Osteoblast (primary cell): Measurements from ENCODE around the gene SDF2L1. TPM values are rescaled to one million over a fixed set of nuclear protein-coding genes. Genes with fewer than 3 reads are reported as not detected.
"Not testable (repeated sequence)": the region's sequence is repeated elsewhere in the genome, so short reads cannot be mapped to it uniquely, and the experiment has no call there.

Experiments
- DNase-seq: peaks from one replicate; pipeline ENCODE4 v3.0.0; 2011; ENCODE audit warnings: low spot score, mixed read lengths; ENCODE audit not compliant: insufficient read length; ENCODE audit errors: missing footprints
- H2AFZ ChIP-seq: 2 replicates; pipeline ENCODE4 v1.6.0; 2011; ENCODE audit warnings: mild to moderate bottlenecking, low read length
- H3K27ac ChIP-seq: 2 replicates; pipeline ENCODE4 v1.5.1; 2011; ENCODE audit warnings: mild to moderate bottlenecking, low read depth, low read length, moderate library complexity
- H3K27me3 ChIP-seq: 2 replicates; pipeline ENCODE4 v1.6.0; 2012; ENCODE audit warnings: mild to moderate bottlenecking, control low read depth, inconsistent platforms, low read length, moderate library complexity; ENCODE audit not compliant: insufficient read depth
- H3K36me3 ChIP-seq: 2 replicates; pipeline ENCODE4 v1.5.1; 2011; ENCODE audit warnings: mild to moderate bottlenecking, low read length, control low read depth, moderate library complexity; ENCODE audit not compliant: insufficient read depth
- H3K4me1 ChIP-seq: 2 replicates; pipeline ENCODE4 v1.5.1; 2011; ENCODE audit warnings: mild to moderate bottlenecking, low read length, control low read depth, moderate library complexity; ENCODE audit not compliant: insufficient read depth
- H3K4me2 ChIP-seq: 2 replicates; pipeline ENCODE4 v1.6.0; 2011; ENCODE audit warnings: mild to moderate bottlenecking, low read length; ENCODE audit not compliant: insufficient read depth
- H3K4me3 ChIP-seq: fragments of 200-600 bp; sonication (generic); 3 replicates; pipeline ENCODE4 v1.5.1; 2012; ENCODE audit warnings: mild to moderate bottlenecking, low read length, inconsistent platforms; ENCODE audit not compliant: insufficient read depth
- H3K79me2 ChIP-seq: 2 replicates; pipeline ENCODE4 v1.6.0; 2012; ENCODE audit warnings: mild to moderate bottlenecking, low read length, control low read depth, inconsistent platforms; ENCODE audit not compliant: insufficient read depth
- H3K9me3 ChIP-seq: 2 replicates; pipeline ENCODE4 v1.5.1; 2011; ENCODE audit warnings: low read depth, low read length, control low read depth
- H4K20me1 ChIP-seq: 2 replicates; pipeline ENCODE4 v1.6.0; 2012; ENCODE audit warnings: mild to moderate bottlenecking, low read length, control low read depth; ENCODE audit not compliant: insufficient read depth
- total RNA-seq: library from RNA; depleted of rRNA; stranded (reverse); fragments of >200 nt; gene quantifications from 2 replicates; pipeline ENCODE4 v1.2.3, GENCODE V29; 2012
- TF ChIP-seq, protein P1 (sequence below): IDR thresholded peaks from 2 replicates; pipeline ENCODE4 v1.5.1; 2011; ENCODE audit warnings: mild to moderate bottlenecking, low read depth, low read length, moderate library complexity; ENCODE audit errors: extremely low read depth

The SDF2L1 gene
- total RNA-seq, 1 donor: 10.5 TPM

DNA sequence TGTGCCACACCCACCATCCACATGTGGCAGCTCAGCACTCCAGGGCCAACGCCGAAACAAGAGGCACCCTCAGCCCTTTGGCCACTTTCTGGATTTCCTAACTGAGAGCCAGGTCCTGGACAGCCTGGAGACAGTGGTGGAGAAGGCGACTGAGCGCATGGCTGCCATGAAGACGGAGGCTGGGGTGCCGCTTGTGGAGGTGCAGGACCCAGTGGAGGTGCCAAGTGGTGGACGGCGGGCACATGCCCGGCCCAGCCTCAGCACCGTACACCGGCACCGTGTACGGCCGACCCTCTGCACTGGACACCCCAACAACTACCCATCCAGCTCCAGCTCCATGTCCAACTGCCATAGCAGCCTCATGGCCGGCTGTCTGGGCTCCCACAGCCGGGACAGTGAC lies 8.0 kb upstream of the SDF2L1 start:
- Histone ChIP-seq H3K27me3 (no peaks in the 10 kb centered on the region), H2AFZ (no peak overlapping the region), H3K79me2 (peaks cover 7% of the 10 kb centered on the region), H3K4me2 (no peak overlapping the region), H3K36me3 (no peaks in the 10 kb centered on the region), H3K4me3 (no peak overlapping the region), H3K27ac (no peak overlapping the region), H3K4me1 (peaks cover 2% of the 10 kb centered on the region), H4K20me1 (peaks cover 2% of the 10 kb centered on the region), H3K9me3 (no peaks in the 10 kb centered on the region)
- DNase-seq: peak; percentile 46
- TF ChIP-seq, protein P1, sequence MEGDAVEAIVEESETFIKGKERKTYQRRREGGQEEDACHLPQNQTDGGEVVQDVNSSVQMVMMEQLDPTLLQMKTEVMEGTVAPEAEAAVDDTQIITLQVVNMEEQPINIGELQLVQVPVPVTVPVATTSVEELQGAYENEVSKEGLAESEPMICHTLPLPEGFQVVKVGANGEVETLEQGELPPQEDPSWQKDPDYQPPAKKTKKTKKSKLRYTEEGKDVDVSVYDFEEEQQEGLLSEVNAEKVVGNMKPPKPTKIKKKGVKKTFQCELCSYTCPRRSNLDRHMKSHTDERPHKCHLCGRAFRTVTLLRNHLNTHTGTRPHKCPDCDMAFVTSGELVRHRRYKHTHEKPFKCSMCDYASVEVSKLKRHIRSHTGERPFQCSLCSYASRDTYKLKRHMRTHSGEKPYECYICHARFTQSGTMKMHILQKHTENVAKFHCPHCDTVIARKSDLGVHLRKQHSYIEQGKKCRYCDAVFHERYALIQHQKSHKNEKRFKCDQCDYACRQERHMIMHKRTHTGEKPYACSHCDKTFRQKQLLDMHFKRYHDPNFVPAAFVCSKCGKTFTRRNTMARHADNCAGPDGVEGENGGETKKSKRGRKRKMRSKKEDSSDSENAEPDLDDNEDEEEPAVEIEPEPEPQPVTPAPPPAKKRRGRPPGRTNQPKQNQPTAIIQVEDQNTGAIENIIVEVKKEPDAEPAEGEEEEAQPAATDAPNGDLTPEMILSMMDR: no peak

DNA sequence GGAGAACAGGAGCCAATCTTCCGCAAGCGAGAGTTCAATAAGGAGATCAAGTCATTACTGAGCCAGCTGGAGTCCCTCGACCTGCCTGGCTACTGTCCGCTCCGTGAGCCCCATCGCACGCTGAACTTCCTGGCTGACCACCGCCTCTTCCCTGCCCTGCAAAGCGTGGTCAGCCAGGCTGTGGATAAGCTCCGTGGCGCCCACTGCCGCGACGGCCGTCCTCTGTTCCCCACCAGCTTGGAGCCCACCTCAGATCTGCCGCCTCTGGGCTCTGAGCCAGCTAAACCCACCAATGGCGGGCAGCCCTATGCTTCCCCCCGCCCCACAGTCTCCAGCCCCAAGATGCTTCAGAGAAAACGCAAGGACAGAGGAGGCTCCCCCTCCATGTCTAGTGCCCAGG lies 7.3 kb upstream of the SDF2L1 start:
- no peak overlapping the region for H3K4me2 ChIP-seq
- H3K79me2 ChIP-seq: no peaks in the 10 kb centered on the region
- no peak overlapping the region for H3K27ac ChIP-seq
- no peaks in the 10 kb centered on the region for H3K9me3 ChIP-seq
- H3K36me3 ChIP-seq: no peaks in the 10 kb centered on the region
- no peak overlapping the region for H2AFZ ChIP-seq
- no peak overlapping the region for H3K4me3 ChIP-seq
- TF ChIP-seq, protein P1: no peak
- no peaks in the 10 kb centered on the region for H3K4me1 ChIP-seq
- DNase-seq: no peak
- no peaks in the 10 kb centered on the region for H4K20me1 ChIP-seq
- no peaks in the 10 kb centered on the region for H3K27me3 ChIP-seq

DNA sequence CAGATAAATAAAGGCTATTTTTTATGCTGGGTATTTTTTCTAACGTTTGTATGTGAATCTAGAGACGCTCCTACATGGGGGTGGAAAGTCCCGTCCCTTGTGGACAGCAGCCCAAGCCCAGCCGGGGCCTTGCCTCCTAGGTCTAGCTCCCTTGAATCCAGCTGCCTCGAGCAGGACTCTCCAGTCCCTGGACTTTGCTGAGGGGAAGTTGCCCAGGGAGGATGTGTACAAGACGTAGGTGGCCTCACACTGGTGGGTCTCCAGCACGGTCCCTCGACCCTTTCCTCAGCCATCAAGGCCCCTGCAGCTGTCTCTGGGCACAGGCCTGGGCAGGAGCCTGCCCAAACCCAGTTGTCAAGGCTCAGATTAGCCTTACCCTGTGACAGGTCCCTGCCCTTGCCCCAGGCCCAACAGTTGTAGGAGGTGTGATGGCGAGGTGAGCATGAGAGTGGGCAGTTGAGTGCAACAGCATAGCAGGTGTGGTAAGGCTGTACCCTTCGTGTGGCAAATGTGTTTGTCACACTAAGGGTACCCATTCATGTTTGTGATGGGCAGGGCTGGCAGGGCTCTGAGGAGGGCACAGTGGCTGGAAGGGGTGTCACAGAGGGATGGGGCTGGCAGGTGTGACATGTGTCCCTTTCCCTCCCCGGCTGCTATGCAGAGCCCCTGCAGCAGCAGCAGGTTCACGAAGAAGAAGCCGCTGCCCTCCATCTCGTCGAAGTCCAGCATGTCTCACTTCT lies 6.2 kb upstream of the SDF2L1 start:
- no peak overlapping the region for H3K4me2 ChIP-seq
- no peaks in the 10 kb centered on the region for H4K20me1 ChIP-seq
- H3K9me3 ChIP-seq: no peaks in the 10 kb centered on the region
- H2AFZ ChIP-seq: no peak overlapping the region
- H3K27ac ChIP-seq: no peak overlapping the region
- no peaks in the 10 kb centered on the region for H3K79me2 ChIP-seq
- no peaks in the 10 kb centered on the region for H3K36me3 ChIP-seq
- TF ChIP-seq, protein P1: no peak
- no peaks in the 10 kb centered on the region for H3K27me3 ChIP-seq
- no peak overlapping the region for H3K4me3 ChIP-seq
- peak; percentile 66 for DNase-seq
- peaks cover under 1% of the 10 kb centered on the region for H3K4me1 ChIP-seq

DNA sequence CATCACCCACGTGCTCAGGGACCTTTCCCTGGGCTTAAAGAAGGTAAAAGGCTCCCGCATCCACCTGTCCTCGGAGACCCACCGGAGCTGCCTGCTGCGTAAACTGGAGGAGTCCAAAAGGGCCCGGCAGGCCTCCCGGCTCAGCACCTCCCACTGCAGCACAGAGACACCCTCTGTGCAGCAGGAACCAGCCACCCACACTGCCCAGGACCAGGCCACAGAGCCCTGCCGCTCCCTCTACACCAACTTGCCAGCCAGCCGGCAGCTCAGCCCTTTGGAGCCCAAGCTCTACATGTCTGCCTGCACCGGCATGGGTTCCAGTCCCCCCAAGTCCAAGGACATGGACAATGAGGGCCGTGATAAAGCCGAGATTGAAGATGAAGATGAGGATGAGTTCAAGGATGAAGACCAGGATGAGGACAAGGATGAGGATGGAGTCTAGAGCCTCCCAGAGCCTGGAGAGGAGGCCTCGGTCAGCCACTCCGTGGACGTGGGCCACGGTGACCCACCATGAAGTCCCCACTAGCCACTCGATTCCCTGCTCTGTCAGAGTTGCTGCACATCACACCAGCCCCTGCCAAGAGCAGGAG lies 5.4 kb upstream of the SDF2L1 start:
- Histone ChIP-seq H4K20me1 (no peaks in the 10 kb centered on the region), H3K9me3 (no peaks in the 10 kb centered on the region)
- TF ChIP-seq, protein P1: no peak

DNA sequence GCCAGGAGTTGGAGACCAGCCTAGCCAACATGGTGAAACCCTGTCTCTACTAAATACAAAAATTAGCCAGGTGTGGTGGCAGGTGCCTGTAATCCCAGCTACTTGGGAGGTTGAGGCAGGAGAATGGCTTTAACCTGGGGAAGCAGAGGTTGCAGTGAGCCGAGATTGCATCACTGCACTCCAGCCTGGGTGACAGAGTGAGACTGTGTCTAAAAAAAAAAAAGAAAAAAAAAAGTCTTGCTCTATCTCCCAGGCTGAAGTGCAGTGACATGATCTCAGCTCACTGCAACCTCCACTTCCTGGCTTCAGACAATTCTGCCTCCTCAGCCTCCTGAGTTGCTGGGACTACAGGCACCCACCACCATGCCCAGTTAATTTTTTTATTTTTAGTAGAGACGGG lies 4.7 kb upstream of the SDF2L1 start:
- not testable (repeated sequence) for H3K36me3 ChIP-seq, H3K4me3 ChIP-seq, H3K27me3 ChIP-seq, H2AFZ ChIP-seq, H3K79me2 ChIP-seq, H4K20me1 ChIP-seq, H3K27ac ChIP-seq, H3K4me2 ChIP-seq, H3K4me1 ChIP-seq, DNase-seq, H3K9me3 ChIP-seq

More for the DNA sequence above, 5.4 kb upstream of the SDF2L1 start:
- no peak overlapping the region for H3K27ac ChIP-seq
- no peaks in the 10 kb centered on the region for H3K79me2 ChIP-seq
- peaks cover 9% of the 10 kb centered on the region for H3K4me1 ChIP-seq
- no peak overlapping the region for H3K4me3 ChIP-seq
- no peak overlapping the region for H2AFZ ChIP-seq
- no peak overlapping the region for H3K4me2 ChIP-seq
- no peaks in the 10 kb centered on the region for H3K27me3 ChIP-seq
- no peaks in the 10 kb centered on the region for H3K36me3 ChIP-seq
- DNase-seq: peak; percentile 53
